ENCODE data around the gene RAD23A.
A peak's percentile ranks its signal among the peaks of the same experiment; 100 is the strongest.
"Not testable (repeated sequence)": the region's sequence is repeated elsewhere in the genome, so short reads cannot be mapped to it uniquely, and the experiment has no call there.

Gene RAD23A

DNA sequence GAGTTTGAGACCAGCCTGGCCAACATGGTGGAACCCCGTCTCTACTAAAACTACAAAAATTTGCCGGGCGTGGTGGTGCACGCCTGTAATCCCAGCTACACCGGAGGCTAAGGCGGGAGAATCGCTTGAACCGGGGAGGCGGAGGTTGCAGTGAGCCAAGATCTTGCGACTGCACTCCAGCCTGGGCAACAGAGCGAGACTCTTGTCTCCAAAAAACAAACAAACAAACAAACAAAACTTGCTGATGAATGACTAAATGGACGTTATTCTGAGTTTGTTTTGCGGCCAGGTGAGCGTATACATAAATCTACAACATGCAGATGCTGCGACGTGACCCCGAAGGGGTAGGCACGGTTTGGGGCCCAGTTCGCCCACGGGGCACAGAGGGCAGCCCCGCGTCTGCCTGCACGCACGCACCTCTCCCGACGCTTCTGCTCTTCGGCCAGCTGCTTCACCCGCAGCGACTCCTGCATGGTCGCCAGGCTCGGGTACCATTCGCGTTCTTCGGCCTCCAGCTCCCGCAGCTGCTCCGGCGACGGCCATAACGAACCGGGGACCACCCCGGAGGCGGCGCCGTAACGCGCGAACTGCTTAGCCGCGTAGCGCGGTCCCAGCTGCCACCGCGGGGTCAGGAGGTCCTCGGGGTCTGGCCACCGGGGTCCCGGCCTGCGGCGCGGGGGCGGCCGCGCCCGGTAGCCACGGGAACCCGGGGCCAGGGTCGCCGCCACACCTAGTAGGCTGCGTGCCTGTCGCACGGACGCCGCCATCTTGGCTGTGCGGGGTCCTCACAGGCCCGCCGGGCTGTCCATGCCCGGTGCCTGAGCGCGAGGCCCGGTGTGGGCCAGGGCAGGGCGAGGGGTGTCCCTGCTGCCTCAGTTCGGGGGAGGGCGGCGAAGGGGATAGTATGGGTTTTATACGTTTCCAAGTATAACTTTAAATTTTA lies 11.1 kb downstream of the RAD23A start, which contains the start of gene GADD45GIP1:
TSS of gene GADD45GIP1 (minus strand) at position 778 of the 943 bp plus-strand sequence. CDS start at position 767, 11 bp downstream.
- peak; percentile 76 for DNase-seq

DNA sequence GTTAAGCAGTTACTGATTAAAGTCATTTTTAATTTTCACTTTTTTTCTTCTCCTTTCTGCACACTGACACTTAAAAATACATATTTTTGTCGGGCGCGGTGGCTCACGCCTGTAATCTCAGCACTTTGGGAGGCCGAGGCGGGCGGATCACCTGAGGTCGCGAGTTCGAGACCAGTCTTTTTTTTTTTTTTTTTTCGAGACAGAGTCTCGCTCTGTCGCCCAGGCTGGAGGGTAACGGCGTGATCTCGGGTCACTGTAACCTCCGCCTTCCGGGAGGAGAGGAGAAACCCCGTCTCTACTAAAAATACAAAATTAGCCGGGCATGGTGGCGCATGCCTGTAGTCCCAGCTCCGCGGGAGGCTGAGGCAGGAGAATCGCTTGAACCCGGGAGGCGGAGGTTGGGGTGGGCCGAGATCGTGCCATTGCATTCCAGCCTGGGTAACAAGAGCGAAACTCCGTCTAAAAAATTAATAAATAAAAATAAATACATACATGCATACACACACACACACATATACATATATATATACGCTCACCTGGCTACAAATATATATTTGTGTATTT lies 11.8 kb downstream of the RAD23A start:
- not testable (repeated sequence) for DNase-seq

DNA sequence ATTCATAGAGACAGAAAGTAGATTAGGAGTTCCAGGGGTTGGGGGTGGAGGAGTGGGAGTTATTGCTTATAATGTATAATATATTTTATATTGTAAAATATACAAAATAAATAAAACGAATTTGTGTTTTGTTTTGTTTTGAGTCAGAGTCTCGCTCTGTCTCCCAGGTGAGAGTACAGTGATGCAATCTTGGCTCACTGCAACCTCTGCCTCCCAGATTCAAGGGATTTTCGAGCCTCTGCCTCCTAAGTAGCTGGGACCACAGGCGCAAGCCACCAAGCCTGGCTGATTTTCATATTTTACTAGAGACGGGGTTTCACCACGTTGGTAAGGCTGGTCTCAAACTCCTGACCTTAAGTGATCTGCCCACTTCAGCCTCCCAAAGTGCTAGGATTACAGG lies 13.8 kb downstream of the RAD23A start:
- no peak for DNase-seq

DNA sequence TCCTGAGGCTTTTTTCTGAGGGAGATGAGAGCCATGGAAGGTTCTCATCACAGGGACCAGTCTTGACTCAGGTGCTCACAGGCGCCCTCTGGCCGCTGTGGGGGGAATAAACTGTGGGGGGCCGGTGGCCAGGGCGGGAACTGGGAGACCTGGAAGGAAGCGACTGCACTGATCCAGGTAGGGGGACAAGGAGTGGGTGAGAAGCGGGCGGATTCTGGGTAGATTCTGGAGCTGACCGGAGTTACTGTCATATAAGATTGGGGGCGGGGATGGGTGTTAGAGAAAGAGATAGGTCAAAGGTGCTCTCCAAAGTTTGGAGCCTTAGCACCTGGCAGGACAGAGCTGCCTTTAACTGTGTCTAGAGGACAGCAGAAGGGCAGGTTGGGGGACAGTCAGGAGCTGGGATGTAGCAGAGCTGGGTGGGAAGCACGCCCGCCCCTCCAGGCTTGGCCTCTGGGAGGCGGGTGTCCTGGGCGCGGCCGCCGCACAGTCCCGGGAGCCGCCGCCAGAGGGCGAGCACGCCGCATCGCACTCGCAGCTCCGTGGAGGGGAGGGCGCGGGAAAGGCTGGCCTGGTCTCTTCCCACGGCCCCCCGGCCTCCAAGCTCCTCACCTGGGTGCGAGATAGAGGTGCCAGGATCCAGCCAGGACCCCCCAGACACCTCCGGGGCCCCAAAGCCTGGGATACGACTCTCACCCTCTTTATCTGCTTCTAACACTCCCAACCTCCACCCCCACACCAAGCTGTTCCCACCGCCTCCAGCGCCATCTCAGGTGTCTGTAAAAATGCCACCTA lies 19.6 kb downstream of the RAD23A start:
- peak; percentile 70 for DNase-seq

DNA sequence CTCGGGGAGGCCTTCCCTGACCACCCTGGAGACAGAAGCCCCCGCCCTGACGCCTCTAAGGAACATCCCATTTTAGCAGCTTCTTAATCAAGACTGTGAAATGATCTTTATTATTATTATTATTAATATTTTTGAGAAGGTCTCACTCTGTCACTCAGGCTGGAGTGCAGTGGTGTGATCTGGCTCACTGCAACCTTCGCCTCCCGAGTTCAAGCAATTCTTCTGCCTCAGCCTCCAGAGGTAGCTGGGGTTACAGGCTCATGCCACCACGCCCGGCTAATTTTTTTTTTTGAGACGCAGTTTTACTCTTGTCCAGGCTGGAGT lies 20.1 kb downstream of the RAD23A start:
- DNase-seq = no peak

DNA sequence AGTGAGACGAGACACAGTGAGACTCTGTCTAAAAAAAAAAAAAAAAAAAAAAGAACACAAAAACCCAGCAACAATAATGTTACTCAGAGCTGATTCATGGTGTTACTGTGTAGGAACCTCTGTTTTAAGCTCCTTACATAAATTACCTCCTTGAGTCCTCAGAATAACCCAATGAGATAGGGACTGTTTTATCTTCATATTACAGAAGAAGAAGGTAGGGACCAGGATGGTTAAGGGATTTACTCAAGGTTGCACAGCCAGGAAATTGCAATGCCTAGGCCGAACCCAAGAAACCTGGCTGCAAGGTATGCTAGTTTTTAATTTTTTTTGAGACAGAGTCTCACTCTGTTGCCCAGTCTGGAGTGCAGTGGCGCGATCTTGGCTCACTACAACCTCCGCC lies 22.2 kb downstream of the RAD23A start:
- no peak for DNase-seq

DNA sequence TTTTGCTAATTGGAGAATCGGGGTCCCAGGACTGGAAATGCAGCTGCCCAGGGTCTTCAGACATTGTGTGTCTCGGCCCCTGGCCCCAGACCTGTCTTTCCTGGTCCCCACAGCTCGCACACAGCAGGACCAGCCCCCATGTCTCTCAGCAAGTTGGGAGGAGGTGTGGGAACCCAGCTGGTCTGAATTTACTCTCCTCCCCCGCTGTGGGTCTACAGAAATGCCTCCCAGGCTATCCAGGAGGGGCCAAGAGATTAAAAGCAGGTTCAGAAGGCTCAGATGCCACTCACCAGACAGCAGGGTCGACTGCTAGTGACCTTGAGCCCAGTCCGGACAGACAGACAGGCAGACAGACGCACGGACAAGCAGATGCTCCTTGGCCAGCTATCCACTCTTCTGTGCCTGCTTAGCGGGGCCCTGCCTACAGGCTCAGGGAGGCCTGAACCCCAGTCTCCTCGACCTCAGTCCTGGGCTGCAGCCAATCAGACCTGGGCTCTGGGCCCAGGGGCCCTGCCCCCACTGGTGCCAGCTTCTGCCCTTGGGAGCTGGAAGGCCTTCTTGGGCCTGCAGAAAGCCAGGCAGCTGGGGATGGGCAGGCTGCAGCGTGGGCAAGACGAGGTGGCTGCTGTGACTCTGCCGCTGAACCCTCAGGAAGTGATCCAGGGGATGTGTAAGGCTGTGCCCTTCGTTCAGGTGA lies 23.8 kb downstream of the RAD23A start, which contains the start of gene DAND5:
TSS of gene DAND5 (plus strand) at position 285 of the 697 bp plus-strand sequence. CDS start at position 370, 85 bp downstream.
- DNase-seq = no peak

DNA sequence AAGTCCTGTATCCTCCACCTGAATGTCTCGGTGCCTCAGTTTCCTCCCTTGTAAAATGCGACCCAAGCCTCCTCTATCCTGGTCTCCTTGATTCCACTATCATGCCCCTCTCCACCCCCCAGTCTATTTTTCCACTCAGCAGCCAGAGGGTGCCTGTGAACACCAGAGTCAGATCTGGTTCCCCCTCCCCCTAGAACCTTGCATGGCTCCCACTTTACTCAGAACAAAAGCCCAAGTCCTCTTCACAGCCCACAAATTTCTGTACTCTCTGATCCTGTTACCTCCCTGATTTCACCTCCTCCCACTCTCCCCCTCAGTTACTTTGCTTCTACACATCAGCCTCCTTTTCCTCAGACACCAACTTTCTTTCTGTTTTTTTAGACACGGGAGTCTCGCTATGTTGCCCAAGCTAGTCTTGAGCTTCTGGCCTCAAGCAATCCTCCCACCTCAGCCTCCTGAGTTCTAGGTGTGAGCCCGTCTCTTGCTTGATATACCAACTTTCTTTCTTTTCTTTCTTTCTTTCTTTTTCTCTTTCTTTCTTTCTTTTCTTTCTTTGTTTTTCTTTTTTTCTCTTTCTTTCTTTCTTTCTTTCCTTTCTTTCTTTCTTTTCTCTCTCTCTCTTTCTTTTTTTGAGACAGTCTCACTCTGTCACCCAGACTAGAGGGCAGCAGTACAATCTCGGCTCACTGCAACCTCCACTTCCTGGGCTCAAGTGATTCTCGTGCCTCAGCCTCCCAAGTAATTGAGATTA lies 24.6 kb downstream of the RAD23A start:
- no peak for DNase-seq

DNA sequence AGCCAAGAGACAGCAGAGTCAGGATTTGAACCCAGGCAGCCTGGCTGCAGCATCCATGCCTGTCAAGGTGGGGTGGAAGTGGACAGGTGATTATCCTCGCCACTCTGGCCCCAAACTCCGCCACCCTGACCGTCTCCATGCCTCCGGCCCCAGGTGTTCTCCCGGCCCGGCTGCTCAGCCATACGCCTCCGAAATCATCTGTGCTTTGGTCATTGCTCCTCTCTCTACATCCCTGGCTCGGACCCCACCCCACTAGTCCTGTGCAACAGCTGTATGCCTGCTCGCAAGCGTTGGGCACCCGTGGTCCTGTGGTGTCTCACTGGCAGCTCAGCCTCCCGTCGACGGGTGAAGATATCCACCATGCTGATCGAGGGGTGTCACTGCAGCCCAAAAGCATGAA lies 27.6 kb downstream of the RAD23A start:
- no peak for DNase-seq

DNA sequence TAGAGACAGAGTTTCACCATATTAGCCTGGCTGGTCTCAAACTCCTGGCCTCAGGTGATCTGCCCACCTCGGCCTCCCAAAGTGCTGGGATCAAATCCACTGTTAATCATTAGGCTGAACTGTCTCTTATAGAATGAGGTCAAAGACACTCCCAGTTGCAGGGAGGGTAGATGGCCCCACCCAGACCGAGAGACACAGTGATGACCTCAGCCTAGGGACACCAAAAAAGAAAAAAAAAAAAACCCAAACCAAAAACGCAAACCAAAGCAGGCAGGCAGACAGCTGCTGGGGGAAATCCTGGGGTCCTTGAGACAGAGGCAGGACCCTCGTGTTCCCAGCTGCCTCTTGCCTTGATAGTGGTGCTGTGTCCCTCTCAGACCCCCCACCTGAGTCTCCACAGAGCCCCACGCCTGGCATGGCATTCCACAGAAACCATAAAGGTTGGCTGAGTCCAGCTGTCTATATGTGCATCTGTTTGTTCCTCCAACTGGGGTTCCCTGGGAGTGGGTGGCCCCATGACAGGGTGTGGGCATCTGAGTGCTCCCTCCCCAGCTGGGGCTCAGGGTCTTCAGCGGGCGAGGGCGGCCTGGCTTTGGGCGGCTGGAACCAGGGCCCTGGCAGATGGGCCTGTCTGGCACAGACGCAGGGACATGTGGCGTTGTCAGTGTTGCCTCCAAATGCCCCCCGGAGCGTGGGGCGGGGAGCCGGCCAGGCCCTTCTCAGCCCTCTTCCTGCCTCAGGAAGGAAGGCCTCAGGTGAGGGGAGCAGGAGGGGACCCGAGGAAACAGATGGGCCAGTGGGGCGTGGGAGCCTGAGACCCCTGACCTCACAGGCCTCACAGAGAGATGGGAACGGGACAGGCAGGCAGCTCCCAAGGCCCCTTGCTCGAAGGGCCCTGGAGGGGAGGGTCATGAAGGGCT lies 28.9 kb downstream of the RAD23A start:
- no peak for DNase-seq

DNA sequence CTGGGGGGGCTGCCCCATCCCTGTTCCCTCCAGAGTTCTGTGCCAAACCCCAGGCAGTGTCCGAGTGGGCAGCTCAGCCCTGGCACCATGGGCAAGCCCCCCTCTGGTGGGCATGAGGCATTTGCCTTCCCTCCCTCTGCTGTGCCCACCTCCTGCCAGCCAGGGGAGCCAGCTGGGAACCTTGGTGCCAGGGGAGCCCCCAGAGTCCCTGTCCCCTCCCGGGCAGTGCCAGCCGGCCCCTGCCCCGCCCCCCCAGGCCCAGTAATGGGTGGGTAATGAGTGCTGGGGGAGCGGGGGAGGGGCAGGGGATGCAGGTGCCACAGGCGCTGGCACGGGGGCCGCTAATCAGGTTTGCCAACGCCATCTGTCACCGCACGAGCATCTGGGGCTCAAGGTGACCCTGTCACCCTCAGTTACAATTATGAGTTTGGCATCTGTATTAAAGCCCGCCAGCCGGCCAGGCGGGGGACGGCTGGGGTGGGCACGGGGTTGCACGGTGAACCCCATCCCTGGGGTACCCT lies 29.6 kb downstream of the RAD23A start:
- DNase-seq = no peak

DNA sequence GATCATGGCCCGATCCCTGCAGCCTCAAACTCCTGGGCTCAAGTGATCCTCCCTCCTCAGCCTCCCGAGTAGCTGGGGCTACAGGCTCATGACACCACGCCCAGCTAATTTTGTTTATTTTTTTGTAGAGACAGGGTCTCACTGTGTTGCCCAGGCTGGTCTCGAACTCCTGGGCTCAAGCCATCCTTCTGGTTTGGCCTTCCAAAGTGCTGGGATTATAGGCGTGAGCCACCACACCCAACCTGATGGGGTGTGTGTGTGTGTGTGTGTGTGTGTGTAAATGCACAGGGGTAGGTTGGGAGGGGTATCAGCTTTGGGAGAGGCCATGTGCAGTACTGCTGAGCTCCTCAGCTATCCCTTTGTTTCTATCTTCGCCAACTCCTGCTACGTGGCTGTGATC lies 30.4 kb downstream of the RAD23A start:
- not testable (repeated sequence) for DNase-seq

DNA sequence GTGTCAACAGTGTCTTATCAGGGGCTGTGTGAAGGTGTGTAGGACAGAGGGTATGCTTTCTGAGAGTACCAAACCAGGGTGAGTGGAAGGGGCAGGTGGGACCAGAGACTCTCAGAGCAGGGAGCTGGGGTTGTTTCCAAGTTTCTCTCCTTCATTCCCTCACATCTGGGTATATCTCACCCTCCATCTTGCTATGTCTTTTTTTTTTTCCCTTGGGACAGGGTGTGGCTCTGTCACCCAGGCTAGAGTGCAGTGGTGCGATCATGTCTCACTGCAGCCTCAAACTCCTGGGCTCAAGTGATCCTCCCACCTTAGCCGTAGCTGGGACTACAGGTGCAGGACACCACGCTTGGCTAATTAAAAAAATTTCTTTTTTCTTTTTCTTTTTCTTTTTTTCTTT lies 34.3 kb downstream of the RAD23A start:
- no peak for DNase-seq

DNA sequence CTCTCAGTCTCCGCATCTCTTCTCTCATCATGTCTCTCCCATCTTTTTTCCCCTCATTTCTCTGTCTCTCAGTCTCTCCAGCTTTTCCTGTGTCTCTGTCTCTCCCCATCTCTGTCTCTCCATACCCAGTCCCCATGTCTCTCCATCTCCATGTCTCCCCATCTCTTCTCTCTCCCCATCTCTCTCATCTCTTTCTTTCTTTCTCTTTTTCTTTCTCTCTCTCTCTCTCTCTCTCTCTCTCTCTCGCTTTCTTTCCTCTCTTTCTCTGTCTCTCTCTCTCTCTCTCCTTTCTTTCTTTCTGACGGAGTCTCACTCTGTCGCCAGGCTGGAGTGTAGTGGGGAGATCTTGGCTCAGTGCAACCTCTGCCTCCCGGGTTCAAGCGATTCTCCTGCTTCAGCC lies 37.0 kb downstream of the RAD23A start:
- DNase-seq = no peak

DNA sequence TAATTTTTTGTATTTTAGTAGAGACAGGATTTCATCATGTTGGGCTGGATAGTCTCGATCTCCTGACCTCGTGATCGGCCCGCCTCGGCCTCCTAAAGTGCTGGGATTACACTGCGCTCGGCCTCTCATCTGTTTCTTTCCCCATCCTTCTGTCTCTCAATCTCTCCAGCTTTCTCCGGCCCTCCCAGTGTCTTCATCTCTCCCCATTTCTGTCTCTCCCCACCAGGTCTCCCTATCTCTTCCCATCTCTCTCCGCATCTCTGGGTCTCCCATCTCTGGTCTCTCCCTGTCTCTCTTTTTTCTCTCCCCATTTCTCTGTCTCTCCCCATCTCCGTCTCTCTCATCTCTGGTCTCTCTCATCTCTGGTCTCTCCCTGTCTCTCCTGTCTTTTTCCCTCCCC lies 37.4 kb downstream of the RAD23A start:
- DNase-seq = no peak

DNA sequence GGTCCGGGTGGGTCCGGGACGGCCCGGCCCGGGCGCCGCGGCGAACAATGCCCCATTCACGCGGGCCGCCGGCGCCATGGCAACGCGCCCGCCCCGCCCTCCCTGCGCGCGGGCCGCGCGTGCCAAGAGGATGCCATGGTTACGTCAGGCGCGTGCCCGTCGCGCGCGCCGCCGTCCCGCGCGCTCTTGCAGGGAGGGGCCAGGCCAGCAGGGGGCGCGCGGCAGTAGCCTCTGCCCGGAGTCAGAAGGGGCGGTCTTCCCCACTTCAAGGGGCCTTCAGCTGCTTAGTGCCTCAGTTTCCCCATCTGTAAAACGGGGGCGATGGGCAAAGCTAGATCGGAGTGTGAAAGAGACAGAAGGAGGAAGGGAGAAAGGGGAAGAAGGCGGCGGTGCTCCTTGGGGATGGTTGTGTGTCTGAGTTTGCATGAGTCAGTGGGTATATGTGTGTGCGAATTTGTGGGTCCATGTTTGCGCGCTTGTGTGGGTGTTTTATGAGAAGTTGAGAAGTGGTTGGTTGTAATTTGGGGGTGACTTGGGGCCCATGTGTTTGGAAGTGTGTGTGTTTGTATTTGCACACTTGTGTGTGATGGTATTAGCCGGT lies 38.0 kb downstream of the RAD23A start:
- DNase-seq = peak; percentile 76

DNA sequence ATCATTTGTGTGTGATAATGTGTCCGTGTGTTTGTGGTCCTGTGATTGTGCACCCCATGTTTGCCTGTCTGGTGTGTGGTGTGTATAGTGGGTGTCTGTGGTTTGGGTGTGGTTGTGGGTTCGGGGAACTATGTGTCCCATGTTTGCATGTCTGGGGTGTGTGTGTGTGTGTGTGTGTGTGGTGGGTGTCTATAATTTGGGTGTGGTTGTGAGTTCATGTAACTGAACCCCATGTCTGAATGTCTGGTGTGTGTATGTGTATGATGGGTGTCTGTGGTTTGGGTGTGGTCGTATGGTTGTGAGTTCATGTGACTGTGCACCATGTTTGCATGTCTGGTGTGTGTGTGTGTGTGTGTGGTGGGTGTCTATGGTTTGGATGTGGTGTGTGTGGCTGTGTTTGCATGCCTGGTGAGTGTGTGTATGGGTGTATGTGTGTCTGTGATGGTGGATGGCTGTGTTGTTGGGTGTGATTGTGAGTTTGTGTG lies 38.5 kb downstream of the RAD23A start:
- DNase-seq = no peak

DNA sequence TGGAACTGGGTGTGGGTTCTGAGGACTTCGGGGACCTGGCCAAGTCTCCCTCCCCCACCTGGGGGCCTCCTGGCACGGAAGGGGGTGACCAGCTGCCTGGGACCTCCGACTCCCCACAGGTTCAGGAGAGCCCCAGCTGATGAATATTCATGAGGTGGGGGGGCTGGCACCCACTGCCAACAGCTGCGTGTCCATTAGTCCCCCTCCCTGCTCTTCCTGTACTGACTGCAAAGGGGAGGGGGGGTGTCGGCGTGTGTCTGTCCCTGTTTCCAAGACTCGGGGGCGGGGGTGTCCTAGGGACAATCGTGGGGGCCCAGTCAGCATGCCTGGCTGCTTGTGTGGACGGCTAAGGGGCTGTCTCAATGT lies 39.0 kb downstream of the RAD23A start:
- DNase-seq = no peak

DNA sequence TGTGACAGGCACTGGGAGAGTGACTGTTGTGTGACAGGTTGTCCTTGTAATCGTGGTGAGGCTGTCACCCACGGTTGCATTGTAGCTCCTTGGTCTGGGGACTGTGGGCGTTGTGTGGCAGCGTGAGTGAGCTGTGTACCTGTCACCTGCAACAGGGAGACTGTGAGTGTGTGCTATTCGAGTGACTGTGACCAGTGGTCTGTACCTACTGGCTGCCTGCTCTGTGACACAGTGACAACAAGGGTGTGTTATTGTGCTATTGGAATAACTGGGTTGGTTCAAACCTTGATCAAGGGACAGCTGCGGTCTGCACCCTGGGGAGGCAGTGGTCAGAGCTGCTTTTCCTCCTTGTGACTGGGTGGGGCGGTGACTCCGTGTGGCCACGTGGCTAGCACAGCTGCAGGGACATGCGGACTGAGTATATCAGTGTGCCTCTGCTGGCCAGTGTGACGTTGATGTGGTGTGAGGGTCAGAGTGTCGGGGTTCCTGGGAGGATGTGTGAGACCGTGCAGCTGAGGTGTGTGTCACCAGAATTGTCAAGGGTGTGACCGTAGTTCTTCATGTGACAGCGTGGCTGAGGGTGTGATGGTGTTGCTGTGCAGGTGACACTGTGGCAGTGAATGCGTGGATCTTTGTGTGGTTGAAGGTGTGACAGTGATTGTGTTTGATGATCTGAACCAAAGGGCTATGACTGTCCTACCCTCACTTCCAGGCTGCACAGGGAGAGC lies 39.6 kb downstream of the RAD23A start:
- peak; percentile 36 for DNase-seq

DNA sequence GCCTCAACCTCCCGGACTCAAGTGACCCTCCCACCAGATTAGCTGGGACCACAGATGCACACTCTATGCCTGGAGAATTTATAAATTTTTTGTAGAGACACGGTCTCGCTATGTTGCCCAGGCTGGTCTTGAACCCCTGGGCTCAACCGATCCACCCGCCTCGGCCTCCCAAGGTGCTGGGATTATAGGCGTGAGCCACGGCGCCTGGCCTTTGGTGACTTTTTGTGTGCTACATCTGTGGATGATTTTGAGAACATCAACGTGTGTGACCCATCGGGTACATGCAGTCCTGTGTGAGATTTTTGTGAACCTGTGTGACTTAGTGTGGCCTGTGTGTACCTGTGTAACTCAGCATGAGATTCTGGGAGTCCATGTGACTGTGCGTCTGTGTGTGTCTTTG lies 41.1 kb downstream of the RAD23A start:
- no peak for DNase-seq
